Esophagus muscularis mucosa (tissue), 3 donors: Measurements from ENCODE around the gene DDX47.

Experiments used
- CTCF ChIP-seq, 3 experiments: fragments of 200-600 bp in 2 of 3; fragments of 450-650 bp in 1 of 3; sonication (generic) in 2 of 3; IDR thresholded peaks; one replicate each; pipeline ENCODE4 v1.5.1; 2017 to 2019; ENCODE audit warnings: antibody characterized with exemption in 3 of 3, mild to moderate bottlenecking in 2 of 3, moderate library complexity in 1 of 3
- POLR2A ChIP-seq: fragments of 450-650 bp; IDR thresholded peaks from one replicate; pipeline ENCODE4 v1.6.1; 2017; ENCODE audit warnings: antibody characterized with exemption, moderate library complexity, mild to moderate bottlenecking, low read depth

- TF ChIP-seq POLR2A = no peak
- TF ChIP-seq CTCF (IDR thresholded peaks at IDR 0.05) = no peak
Measured at GRCh38 chr12:12835378-12836146, 22.4 kb downstream of the DDX47 start.
